ENCODE measurements around the gene WWC2. TPM values are rescaled to one million over a fixed set of nuclear protein-coding genes. Genes with fewer than 3 reads are reported as not detected.

Gene WWC2
- total RNA-seq, 4 donors from 2014 or later: 4.5 to 10.7 (median 8.6) TPM

DNA sequence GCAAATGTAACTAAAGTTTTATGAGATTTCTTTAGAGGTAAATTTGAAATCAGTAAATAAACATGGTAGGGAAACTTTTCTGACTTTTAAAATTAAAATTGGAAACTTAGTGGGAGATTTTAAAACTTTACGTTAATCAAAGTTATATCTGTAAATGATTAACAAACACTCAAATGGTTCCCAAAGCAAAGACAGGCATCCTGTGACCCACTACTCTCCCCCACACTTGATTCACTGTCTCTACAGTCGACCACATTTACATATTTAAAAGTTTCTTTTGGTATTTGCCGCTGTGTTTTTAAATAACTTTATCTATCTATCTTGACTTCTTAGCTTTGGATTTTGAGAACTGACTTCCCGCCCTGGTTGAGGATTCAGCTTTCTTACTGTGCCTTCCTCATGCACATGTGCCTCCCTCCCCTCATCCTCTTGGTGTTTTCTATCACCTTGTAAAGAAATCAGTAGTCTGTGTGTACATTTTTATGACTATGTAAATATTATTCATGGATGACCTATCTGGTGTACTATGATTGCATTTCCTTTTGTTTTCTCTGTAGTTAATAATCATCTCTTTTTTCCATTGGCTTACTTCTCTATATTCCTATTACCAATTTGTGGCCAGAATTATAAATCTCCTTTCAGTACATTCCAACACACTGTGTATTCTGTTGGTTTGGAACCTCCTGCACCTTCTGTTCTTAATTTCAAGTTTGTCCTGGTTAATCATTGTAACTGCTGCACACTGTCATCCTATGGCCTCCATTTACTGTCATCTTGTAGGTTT lies 72.6 kb downstream of the WWC2 start:
- intact Hi-C loops (cut with DNase I; ENCODE audit: low total_unique reads) (no loop called here), in situ Hi-C loops (cut with MboI; ENCODE audit: low sequenced_read_pairs in 4 of 4) (no loop called here)
- Histone ChIP-seq H3K27me3 (no peaks in the 10 kb centered on the region), H3K4me3 (no peak overlapping the region), H3K4me1 (peaks cover 0 to 4% of the 10 kb centered on the region in 2 donors), H3K36me3 (no peaks in the 10 kb centered on the region), H3K27ac (no peak overlapping the region), H3K9me3 (no peaks in the 10 kb centered on the region)
- ATAC-seq (no peak), DNase-seq (no peak)
- TF ChIP-seq POLR2A (IDR thresholded peaks at IDR 0.05) (no peak), CTCF (IDR thresholded peaks at IDR 0.05 in 4 of 5, conservative IDR thresholded peaks at IDR 0.05 in 1 of 5) (no peak)

- Histone ChIP-seq H3K27ac (no peak overlapping the region), H3K9me3 (no peaks in the 10 kb centered on the region), H3K27me3 (no peaks in the 10 kb centered on the region), H3K36me3 (no peaks in the 10 kb centered on the region), H3K4me1 (peaks cover 0 to 4% of the 10 kb centered on the region in 2 donors), H3K4me3 (no peak overlapping the region)
- in situ Hi-C loops (cut with MboI; ENCODE audit: low sequenced_read_pairs in 4 of 4) (no loop called here), intact Hi-C loops (cut with DNase I; ENCODE audit: low total_unique reads) (no loop called here)
- ATAC-seq: no peak
- no peak for DNase-seq
- TF ChIP-seq CTCF (IDR thresholded peaks at IDR 0.05 in 4 of 5, conservative IDR thresholded peaks at IDR 0.05 in 1 of 5): no peak
- no peak for TF ChIP-seq POLR2A (IDR thresholded peaks at IDR 0.05)
These were observed 73.8 kb downstream of the WWC2 start for GRCh38 chr4:183172881-183173280.

DNA sequence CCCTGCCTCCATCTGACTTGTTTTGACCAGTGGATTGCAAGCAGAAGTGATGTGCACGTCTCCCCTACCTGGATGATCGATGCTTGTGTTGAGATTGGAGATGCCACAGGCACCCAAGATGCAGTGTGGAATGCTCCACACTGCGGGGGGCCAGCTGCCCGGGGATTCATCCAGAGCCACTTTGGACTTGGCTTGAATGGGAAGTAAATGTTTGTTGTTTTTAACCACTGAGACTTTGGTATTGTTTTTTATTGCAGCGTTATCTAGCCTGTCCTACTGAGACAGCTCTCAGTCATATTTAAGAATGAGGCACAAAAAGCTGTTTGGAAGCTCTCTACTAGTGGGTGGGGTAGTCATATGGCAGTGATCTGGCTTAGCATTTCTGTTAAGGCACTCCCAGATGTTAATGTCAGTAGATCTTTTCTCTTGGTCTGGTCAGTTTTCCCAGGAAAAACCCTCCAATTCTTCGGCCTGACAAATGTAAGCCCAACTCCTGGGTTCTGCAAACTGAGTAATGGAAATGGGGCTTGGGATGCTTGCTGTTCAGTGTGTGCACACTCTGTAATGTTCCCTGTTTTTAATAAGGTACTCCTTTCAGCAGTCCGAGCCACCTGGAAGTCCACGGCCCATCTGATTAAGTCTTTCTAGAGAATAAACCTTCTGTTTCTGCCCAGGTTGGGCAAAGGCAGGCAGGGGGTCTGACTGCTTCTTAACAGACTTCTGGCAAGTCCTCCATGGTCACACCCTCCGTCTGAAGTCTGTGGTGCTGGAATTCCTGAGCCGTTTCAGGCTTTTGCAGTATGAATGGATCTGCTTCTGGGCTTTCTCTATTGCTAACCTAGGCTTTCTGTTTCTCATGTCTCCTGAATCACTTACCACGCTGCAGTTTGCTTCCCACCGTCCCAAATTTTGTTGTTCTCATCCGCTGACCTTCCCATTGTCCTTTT lies 74.8 kb downstream of the WWC2 start:
- in situ Hi-C loops (cut with MboI; ENCODE audit: low sequenced_read_pairs in 4 of 4) (no loop called here), intact Hi-C loops (cut with DNase I; ENCODE audit: low total_unique reads) (no loop called here)
- Histone ChIP-seq H3K4me1 (peaks cover 0 to 4% of the 10 kb centered on the region in 2 donors), H3K9me3 (no peaks in the 10 kb centered on the region), H3K4me3 (no peak overlapping the region), H3K27ac (no peak overlapping the region), H3K36me3 (no peaks in the 10 kb centered on the region), H3K27me3 (no peaks in the 10 kb centered on the region)
- DNase-seq (no peak), ATAC-seq (no peak)
- TF ChIP-seq POLR2A (IDR thresholded peaks at IDR 0.05) (no peak), CTCF (IDR thresholded peaks at IDR 0.05 in 4 of 5, conservative IDR thresholded peaks at IDR 0.05 in 1 of 5) (no peak)

- DNase-seq (no peak), ATAC-seq (no peak)
- Histone ChIP-seq H3K27me3 (no peaks in the 10 kb centered on the region), H3K36me3 (no peaks in the 10 kb centered on the region), H3K27ac (no peak overlapping the region), H3K9me3 (no peaks in the 10 kb centered on the region), H3K4me3 (no peak overlapping the region), H3K4me1 (peaks cover 0 to 4% of the 10 kb centered on the region in 2 donors)
- in situ Hi-C loops (cut with MboI; ENCODE audit: low sequenced_read_pairs in 4 of 4) (no loop called here), intact Hi-C loops (cut with DNase I; ENCODE audit: low total_unique reads) (no loop called here)
- TF ChIP-seq POLR2A (IDR thresholded peaks at IDR 0.05): no peak
- TF ChIP-seq CTCF (IDR thresholded peaks at IDR 0.05 in 4 of 5, conservative IDR thresholded peaks at IDR 0.05 in 1 of 5): no peak
These were observed 76.7 kb downstream of the WWC2 start for GRCh38 chr4:183175631-183176232.

Measured in gastrocnemius medialis (tissue), 4 donors.